GM19372 (cell line): ENCODE results near the gene CIROP.

ENCODE experiments used
- ATAC-seq: cut with Tn5 transposase; IDR thresholded peaks from one replicate; pipeline ENCODE4 v1.9.1; 2021; ENCODE audit warnings: mild to moderate bottlenecking, low read depth, moderate library complexity; ENCODE audit not compliant: unreplicated experiment

The CIROP gene, protein sequence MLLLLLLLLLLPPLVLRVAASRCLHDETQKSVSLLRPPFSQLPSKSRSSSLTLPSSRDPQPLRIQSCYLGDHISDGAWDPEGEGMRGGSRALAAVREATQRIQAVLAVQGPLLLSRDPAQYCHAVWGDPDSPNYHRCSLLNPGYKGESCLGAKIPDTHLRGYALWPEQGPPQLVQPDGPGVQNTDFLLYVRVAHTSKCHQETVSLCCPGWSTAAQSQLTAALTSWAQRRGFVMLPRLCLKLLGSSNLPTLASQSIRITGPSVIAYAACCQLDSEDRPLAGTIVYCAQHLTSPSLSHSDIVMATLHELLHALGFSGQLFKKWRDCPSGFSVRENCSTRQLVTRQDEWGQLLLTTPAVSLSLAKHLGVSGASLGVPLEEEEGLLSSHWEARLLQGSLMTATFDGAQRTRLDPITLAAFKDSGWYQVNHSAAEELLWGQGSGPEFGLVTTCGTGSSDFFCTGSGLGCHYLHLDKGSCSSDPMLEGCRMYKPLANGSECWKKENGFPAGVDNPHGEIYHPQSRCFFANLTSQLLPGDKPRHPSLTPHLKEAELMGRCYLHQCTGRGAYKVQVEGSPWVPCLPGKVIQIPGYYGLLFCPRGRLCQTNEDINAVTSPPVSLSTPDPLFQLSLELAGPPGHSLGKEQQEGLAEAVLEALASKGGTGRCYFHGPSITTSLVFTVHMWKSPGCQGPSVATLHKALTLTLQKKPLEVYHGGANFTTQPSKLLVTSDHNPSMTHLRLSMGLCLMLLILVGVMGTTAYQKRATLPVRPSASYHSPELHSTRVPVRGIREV

DNA sequence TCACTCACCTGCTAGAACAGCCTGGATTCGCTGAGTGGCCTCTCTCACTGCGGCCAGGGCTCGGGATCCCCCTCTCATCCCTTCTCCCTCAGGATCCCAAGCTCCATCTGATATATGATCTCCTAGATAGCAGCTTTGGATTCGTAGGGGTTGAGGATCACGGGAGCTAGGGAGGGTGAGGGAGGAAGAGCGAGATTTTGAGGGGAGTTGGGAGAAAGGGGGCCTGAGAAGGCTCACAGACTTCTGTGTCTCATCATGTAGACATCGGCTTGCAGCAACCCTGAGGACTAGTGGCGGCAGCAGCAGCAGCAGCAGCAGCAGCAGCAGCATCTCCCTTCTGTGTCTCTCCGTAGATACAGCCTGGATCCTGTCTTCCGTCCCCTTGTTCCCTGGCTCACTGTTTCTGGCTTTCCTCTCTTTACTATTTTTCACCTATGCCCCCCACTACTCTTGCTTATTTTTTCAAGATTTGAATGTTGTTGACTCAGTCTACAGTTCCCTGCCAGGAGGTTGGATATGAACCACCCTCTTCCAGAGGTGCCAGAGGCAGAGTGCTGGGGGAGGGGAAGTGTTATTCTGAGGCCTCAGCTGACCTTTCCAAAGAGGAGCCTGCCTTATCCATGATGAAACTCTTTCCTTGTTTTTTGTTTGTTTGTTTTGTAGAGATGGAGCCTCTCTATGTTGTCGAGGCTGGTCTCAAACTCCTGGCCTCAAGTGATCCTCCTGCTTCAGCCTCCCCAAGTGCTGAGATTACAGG, at the start of gene CIROP:
Gene CIROP, minus strand, starts transcription at position 399 of the 757 bp plus-strand sequence. Its CDS starts 69 bp downstream, at position 330.
- ATAC-seq, result no peak

DNA sequence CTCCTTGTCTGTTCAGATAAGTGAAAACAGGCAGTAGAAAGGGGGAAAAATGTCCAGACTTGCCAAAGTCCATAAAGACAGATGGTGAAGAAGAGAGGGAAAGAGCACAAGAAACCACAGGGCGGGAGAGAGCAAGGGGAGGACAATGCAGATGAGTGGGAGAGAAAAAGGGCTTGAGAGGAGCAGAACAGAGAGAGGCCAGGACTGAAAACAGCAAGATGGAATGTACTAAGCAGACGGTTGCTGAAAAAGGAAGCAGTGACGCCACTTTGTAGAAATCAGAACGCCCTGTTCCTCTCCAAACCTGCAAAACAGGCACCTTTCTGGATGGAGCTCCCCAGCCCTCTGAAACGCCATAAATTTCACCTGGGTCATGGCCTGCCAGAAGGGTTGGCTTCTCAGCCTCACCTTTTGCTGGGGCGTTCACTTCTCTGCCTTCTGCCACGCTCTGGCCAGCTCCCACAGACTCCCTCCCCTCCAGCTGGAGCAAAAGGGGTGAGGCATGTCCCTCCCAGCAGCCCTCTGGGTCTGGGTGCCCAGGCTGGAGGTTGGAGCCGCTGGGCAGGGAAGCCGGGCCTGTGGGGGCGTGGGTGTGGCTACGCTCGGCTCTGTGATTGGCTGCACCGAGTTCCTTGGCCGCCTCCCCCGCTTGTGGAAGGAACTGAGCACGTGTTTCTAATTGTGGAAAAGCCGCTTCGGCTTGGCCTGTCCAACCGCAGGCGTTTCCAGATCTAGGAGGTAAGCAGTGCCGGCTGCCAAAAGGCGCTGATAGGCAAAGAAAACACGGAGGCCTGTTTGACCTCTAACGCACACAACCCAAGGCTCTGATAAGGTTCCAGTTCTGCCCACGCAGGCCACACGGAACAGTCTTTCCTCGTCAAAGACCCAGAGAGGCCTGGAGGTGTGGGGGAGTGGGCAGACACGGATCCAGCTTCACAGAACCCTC, 49.3 kb upstream of the CIROP start:
- ATAC-seq, result no peak

DNA sequence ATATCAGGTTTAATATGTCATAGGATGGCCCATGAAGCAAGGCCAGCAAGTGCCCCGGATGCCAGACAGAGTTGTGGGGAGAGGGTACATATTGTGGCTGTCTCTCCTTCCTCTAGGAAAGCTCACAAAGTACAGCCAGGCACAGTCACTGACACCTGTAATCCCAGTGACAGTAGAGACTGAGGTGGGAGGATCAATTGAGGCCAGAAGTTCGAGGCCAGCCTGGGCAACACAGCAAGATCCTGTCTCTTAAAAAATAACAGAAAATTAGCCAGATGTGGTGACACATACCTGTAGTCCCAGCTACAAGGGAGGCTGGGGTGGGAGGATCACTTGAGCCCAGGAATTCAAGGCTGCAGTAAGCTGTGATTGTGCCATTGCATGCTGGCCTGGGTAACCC, 46.6 kb upstream of the CIROP start:
- ATAC-seq, result no peak

DNA sequence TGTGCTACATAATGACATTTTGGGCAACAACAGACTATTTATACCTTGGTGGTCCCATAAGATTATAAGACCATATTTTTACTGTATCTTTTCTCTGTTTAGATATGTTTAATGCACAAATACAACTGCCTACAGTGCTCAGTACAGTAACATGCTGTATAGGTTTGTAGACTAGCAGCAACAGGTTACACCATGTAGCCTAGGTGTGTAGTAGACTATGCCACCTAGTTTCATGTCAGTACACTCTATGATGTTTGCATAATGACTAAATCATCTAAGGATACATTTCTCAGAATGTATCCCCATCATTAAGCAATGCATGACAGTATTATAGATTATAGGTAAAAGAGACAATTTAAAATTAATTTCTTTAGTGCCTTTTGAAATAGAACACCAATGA, 45.0 kb upstream of the CIROP start:
- ATAC-seq, result no peak

DNA sequence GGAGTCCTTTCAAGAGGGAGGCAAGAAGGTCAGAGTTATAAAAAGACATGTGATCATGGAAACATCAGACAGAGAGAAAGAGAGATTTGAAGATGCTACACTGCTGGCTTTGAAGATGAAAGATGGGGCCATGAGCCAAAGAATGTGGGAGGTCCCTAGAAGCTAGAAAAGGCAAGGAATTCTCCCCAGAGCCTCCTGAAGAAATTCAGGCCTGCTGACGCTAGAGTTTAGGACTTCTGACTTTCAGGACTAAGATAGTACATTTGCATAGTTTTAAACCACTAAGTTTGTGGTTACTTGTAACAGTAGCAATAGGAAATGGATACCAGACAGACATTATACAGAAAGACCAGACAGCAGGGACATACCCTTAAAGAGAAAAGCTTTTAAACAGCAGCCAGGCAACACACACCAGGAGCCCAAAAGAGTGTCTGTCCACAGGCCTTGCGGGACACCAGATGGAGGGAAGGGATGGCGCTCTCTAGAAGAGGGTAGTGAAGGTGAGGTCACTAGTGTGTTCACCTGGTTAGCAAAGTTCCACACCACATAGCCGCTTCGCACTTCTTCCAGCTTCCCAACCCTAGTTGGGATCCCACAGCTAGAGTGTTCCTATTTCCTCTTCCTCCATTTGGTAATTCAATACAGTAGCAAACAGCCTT, 43.9 kb upstream of the CIROP start:
- no peak for ATAC-seq

DNA sequence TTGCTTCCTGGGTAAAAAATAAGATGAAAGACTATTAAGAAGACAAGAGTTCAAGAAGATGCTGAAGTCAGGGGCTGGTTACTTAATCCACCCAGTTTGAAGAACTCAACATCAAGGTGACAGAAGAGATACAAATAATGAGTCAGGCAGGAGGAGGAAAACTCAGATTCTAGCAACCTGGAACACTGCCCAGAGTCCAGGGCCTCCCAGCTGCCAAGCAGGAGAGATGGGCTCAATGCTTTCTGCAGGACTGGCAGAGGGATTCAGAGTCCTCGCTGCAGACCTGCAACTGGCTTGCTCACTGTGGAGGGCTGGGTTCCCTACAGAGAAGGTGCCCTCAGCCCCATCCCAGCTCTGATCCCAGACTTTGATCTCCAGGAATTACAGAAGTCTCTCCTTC, 42.9 kb upstream of the CIROP start:
- no peak for ATAC-seq

DNA sequence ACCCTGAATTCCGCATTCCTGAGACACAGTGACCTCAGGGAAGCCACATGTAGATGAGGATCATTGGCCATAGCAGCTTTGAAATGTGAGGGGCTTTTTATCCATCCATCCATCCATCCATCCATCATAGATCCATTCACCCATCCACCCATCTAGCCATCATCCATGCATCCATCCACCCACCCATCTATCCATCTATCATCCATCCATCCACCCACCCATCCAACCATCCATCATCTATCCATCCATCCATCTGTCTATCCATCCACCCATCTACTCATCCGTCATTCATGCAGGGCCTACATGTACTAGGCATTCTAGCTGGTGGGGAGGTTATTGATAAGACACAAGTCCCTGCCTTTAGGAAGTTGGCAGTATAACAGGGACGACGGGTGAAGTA, 42.2 kb upstream of the CIROP start:
- no peak for ATAC-seq

DNA sequence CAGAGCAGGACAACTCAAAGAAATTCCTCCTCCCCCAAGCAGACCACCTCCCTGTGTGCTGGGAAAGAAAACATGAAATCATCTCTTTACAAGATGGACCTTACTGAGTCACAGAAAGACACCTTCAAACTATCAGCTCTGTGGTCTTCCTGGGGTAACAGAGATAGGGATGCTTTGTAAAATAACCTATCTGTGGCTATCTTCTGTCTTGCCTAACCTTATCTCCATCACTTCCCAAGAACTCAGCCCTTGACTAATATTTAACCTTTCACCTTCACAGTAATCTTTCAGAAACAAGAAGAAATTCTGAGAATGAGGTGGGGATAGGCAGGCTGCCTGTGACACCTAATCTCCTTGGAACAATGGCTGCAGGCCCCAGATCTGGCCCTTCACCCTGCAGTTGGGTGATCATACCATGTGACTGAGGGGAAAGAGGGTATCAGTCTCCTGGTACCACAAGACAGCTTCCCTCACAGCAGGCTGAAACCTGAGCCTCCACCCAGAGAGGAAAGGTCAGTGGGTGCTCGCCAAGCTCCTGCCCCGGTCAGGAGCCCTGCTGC, 41.6 kb upstream of the CIROP start:
- ATAC-seq, result no peak

DNA sequence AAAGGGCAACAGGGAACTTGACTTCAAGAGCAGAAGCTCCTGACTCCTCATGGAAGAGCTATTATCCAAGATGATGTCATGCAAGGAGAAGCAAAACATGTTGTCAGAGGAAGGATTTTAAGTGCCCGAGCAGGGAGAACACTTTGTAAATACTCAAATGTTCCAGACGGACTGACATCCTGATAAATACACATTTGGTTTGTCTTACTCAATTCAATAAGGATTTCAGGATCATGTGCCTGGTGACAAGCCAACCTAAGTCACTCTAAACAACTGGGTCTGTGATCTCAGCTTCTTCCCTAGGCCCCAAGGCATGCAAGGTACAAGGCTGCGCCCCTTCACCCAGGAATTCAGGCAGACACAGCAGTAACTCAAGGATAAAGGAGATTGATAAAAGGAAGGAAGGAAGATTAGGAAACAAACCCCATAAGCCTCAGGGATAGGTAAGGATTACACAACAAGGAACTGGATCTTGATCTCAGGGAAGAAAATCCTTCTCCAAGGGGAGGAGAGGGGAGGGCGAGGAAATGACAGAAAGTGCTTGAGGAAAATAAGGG, 41.1 kb upstream of the CIROP start:
- ATAC-seq, result no peak

DNA sequence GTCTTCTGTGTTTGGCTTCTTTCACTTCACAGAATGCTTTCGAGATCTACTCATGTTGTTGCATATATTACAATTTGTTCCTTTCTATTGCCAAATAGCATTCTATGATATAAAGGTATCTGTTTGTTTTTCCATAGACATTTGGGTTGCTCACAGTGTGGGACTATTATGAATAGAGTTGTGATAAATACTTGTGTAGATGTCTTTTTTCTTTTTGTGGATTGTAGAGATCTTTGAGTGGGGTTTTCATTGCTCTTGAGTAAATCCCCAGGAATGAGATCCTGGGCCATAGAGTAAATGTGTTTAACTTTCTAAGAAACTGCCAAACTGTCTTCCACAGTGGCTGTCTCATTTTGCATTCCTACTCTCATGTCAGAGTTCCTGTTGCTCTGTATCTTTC, 39.1 kb upstream of the CIROP start:
- no peak for ATAC-seq

DNA sequence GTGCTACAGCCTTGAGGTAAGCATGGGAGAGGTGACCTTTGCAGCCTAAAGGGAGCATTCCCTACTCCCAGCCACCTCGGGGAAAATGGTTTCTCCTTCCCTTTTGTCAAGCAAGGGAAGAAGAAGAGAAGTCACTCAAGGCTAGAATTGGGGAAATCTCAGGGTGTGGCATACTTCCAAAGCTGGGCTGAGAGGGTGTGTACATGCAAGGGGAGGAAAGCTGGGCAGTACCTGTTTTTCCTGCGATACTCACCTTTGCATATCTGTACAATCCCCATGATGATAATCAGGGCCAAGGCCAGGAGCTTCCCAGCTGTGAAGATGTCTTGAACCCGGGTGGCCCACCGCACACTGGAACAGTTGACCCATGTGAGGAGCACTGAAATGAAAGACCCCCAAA, 38.0 kb upstream of the CIROP start:
- ATAC-seq, result no peak

DNA sequence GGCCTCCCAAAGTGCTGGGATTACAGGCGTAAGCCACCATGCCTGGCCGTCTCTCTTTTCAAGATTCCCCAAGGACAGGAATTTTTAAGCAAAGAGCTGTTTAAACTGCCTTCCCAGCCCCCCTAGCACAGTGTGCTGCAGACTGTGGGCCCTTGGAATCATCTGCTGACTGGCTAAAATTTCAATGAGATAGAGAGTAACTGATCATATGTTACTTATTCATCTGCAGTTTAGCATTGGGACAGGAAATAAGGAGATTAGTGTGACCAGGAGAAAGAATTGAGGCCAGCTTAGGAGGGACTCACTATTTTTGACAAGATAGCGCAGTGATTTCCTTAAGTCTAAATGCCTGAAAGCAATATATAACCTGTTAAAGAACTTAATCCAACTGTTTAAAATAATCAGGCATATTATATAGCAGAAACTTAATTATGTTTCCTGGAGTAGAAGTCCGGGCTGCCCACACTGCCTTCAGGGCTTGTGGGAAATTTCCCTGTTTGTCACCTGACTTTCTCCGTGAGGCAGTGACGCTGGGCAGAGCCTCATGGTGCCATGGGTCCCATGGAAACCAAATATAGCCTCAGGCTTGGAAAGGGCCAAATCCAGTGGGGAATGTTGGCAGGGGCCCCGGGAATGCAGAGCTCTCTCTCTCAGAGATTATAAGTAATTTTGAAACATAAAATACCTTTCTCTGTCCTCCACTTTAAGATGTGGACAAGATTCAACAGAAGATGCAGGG, 37.1 kb upstream of the CIROP start:
- no peak for ATAC-seq

DNA sequence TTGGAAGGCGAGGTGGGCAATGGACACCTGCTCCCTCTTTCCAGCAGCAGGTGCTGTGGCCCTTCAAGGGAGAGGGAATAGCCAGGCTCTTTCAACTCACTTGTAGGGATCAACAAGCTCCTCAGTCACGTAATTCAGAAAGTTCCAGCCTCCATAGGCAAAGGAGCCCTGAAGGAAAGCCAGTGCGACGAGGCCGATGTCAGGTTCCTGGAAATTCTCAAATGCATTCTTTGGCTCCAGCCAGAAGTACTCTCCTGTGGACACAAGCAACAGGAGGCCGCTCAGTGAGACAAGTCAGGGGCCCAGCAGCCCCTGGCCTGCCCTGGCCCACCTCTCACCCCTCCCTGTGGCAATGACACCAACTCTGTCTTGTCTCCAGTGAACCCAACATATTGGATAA, 35.6 kb upstream of the CIROP start:
- no peak for ATAC-seq

DNA sequence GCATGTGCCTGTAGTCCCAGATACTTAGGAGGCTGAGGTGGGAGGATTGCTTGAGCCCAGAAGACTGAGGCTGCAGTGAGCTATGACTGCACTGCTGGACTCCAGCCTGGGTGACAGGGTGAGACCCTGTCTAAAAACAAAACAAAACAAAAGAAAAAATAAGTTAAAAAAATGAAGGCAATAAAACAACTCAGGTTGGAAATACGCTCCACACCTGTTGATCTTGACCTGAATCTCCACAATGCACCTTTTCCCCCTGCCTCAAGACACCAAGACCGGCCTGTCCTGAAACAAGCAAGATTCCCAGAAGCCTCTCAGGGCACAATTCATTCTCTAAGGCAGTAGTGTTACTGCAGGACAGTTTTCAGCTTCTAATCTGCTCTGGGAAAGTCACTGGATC, 35.1 kb upstream of the CIROP start:
- ATAC-seq, result no peak

DNA sequence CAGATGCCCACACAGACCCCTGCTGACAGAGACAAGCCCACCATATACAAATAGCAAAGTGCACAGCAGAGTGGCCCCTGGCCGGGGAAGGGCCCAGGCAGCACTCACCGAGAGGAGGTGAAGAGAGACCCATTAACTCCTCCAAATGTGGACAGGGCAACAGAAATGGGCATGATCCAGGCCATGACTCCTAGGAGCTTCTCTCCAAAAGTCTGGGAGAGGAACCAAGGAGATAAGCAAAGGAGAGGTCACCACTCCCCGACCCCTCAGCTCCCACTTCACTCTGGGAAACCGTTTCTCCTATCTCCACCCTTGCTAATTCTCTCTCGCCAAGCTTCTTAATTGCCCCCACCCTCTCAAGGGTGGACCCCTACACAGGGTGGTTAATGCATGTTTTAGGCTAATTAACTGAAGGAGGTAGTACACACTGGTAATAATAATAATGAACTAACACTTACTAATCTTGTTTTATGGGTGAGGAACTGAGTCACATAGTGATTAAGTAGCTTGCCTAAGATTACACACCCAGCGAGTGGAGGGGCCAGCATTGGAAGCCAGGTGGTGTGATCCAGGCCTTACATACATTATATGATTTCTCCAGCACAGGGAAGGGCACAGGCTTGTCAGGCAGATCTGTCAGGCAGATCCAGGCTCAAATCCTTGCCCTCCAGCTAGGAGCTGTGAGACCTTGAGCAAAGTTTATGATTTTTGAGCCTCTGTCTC, 33.2 kb upstream of the CIROP start:
- ATAC-seq, result no peak

DNA sequence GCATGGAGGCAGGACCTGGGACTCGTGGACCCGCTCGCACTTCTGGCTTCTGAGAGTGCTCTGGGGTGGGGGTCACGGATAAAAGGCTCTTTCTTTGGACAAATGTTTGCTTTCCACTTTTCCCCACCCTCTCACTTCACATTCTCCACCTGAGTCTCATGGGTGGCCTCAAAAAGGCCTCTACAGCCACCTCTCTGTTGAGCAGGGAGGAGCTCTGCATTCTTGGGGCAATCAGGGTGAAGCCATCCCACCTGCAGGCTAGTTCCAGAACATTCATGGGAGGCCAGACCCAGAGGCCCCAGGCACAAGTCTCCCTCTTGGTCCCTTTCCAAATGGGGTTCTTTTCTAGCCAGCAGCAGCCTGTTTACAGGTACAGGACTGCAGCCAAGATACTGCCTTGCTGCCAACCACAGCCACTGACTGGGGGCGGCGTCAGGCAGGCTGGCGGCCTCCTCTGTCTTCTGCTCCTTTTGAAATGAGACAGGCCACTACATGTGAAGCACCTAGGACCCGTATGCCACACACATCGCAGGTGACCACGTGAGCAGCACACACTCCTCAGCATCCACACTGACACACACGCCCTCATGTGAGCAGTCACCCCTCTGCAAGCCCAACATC, 32.5 kb upstream of the CIROP start:
- no peak for ATAC-seq

DNA sequence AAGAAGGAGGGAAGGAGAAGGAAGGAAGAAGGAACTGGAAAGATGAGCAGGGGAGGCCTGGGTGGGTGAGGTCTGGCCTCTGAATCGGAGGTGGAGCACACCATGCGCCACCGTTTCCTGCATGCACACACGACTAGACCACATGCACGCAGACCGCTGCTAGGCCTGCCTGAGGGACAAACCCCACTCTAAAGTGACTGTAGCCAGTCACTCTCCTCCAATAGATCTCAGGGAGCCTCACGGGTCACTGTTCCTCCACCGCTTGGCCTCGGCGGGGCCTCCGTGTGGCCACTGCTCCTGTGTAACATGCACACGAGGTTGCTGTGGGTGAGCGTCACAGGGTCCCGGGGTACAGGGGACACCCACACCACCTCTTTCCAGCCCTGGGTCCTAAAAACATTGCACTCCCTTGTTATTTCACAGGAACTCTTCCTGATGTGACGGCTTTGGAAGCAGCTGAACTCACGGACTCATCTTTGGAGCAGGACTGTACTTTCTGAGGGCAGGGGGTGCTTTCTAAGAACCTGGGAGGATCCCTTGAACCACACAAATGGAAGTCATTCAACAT, 31.9 kb upstream of the CIROP start:
- ATAC-seq, result no peak
